ENCODE results near the gene MRPL42. TPM values are rescaled to one million over a fixed set of nuclear protein-coding genes. Genes with fewer than 3 reads are reported as not detected.

Gene MRPL42
- 10 to 100 TPM; 21.6 to 44.2 (median 34.8) TPM for total RNA-seq

GRCh38 chr12:93467351-93468007 is at the start of gene MRPL42:
TSS of gene MRPL42 (plus strand) at chr12:93467514. CDS start at chr12:93469286, 1,772 bp downstream.
- DNase-seq (ENCODE audit: extremely low spot score), result peak; percentile 97
- H3K4me1 ChIP-seq, result peaks cover 12 to 33% (median 23%) of the 10 kb centered on the region in 4 donors
- no peaks in the 10 kb centered on the region for H3K9me3 ChIP-seq
- H3K4me3 ChIP-seq, result peak within 1 kb of the TSS; percentile 56 to 92 (median 82)
- intact Hi-C loops (cut with DNase I), result no loop called here
- H3K36me3 ChIP-seq, result peaks cover 0 to 20% (median 6%) of the 10 kb centered on the region in 4 donors
- peak; percentile 41 for TF ChIP-seq POLR2A (IDR thresholded peaks at IDR 0.05; ENCODE audit: low read depth)
- no peak for TF ChIP-seq EP300 (IDR thresholded peaks at IDR 0.05)
- peak; percentile 70 to 75 (median 70) for TF ChIP-seq CTCF (IDR thresholded peaks at IDR 0.05)
- TF ChIP-seq POLR2AphosphoS5 (IDR thresholded peaks at IDR 0.05), result peak; percentile 87 to 90
- peak within 1 kb of the TSS; percentile 86 to 93 (median 88) for H3K27ac ChIP-seq (replicated peaks in 1 of 4)
- no peaks in the 10 kb centered on the region for H3K27me3 ChIP-seq
- 3% methylated on average over 12 of the region's 36 CpGs for WGBS

DNA sequence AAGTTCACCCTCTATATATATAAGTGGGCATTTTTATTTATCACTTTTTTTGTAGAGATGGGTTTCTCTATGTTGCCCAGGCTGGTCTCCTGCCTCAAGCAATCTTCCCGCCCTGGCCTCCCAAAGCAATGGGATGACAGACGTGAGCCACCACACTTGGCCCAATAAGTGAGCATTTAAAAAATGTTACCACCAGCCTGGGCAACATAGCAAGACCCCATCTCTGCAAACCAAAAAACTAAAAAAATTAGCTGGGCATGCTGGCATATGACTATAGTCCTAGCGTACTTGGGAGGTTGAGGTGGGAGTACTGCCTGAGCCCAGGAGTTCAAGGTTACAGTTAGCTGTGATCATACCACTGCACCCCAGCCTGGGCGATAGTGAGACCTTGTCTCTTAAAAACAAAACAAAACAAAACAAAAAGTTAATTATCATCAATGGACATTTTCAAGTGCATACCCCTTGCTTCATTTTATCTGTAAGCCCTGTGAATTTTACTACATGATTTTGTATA is 49.3 kb upstream of the MRPL42 start:
- WGBS, result 96% methylated on average over 4 of the region's 4 CpGs

DNA sequence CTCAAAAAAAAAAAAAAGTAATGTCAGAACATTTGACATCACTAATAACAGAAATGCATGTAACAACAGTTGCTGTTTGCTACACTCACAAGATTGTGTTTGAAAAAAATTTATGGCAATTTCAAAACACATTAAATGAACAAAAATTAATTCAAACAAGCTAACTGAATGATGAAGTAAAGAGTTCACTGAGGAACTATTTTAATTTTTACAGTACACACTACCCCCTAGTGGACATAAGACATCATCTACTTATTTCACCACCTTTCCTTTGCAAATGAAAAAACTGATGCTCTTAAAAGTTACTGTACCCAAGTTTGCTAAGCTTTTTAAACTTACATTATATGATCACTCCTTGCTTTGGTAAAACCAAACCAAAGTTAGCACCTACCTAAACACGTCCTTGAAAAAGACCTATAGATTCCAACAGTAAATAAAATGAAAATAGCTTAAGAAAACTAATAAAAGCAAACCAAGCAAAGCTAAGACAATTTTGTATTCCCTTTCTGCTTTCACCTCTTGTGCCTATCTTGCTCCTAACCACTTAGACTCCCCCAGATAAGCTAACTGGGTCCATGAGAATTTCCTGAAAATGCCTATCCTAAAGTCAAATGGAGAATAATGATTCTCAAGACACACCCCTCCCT is 47.8 kb upstream of the MRPL42 start:
- H3K27ac ChIP-seq (replicated peaks in 1 of 4), result no peak overlapping the region
- intact Hi-C loops (cut with DNase I), result loop anchor here (2.0 to 10.0 kb wide), 2 partner anchors 433 to 635 kb away; no protein-coding TSS in a partner anchor

More for the DNA sequence above, 49.3 kb upstream of the MRPL42 start:
- DNase-seq (ENCODE audit: extremely low spot score), result no peak
- intact Hi-C loops (cut with DNase I), result loop anchor here (2.0 to 10.0 kb wide), 2 partner anchors 431 to 633 kb away; no protein-coding TSS in a partner anchor
- TF ChIP-seq POLR2AphosphoS5 (IDR thresholded peaks at IDR 0.05) (no peak), CTCF (IDR thresholded peaks at IDR 0.05) (no peak), EP300 (IDR thresholded peaks at IDR 0.05) (no peak), POLR2A (IDR thresholded peaks at IDR 0.05; ENCODE audit: low read depth) (no peak)
- H3K4me3 ChIP-seq, result no peak overlapping the region
- no peaks in the 10 kb centered on the region for H3K9me3 ChIP-seq
- H3K27ac ChIP-seq (replicated peaks in 1 of 4), result no peak overlapping the region
- no peaks in the 10 kb centered on the region for H3K27me3 ChIP-seq
- H3K36me3 ChIP-seq, result no peaks in the 10 kb centered on the region
- peaks cover 30 to 61% (median 58%) of the 10 kb centered on the region in 4 donors for H3K4me1 ChIP-seq

GRCh38 chr12:93422050-93422449 is 45.3 kb upstream of the MRPL42 start:
- no peak for TF ChIP-seq POLR2A (IDR thresholded peaks at IDR 0.05; ENCODE audit: low read depth)
- no peak for TF ChIP-seq EP300 (IDR thresholded peaks at IDR 0.05)
- TF ChIP-seq POLR2AphosphoS5 (IDR thresholded peaks at IDR 0.05), result no peak
- no peak for TF ChIP-seq CTCF (IDR thresholded peaks at IDR 0.05)
- H3K27me3 ChIP-seq, result no peaks in the 10 kb centered on the region
- no peaks in the 10 kb centered on the region for H3K9me3 ChIP-seq
- peaks cover 42 to 70% (median 63%) of the 10 kb centered on the region in 4 donors for H3K4me1 ChIP-seq
- 60% methylated on average over 2 of the region's 2 CpGs for WGBS
- intact Hi-C loops (cut with DNase I), result no loop called here
- H3K4me3 ChIP-seq, result no peak overlapping the region
- no peak overlapping the region for H3K27ac ChIP-seq (replicated peaks in 1 of 4)
- no peaks in the 10 kb centered on the region for H3K36me3 ChIP-seq
- no peak for DNase-seq (ENCODE audit: extremely low spot score)

More for the DNA sequence above, 47.8 kb upstream of the MRPL42 start:
- peak overlapping the region in 1 of 4 donors; percentile 24 for H3K4me3 ChIP-seq
- no peak for DNase-seq (ENCODE audit: extremely low spot score)
- no peaks in the 10 kb centered on the region for H3K36me3 ChIP-seq
- no peaks in the 10 kb centered on the region for H3K9me3 ChIP-seq
- 29% methylated on average over 1 of the region's 1 CpG for WGBS
- H3K27me3 ChIP-seq, result no peaks in the 10 kb centered on the region
- peak; percentile 60 to 74 (median 70) for TF ChIP-seq CTCF (IDR thresholded peaks at IDR 0.05)
- TF ChIP-seq POLR2AphosphoS5 (IDR thresholded peaks at IDR 0.05), result no peak
- TF ChIP-seq EP300 (IDR thresholded peaks at IDR 0.05), result no peak
- peaks cover 38 to 65% (median 59%) of the 10 kb centered on the region in 4 donors for H3K4me1 ChIP-seq

Data from esophagus muscularis mucosa (tissue), 4 donors.